ENCODE measurements around the gene SMS. TPM values are rescaled to one million over a fixed set of nuclear protein-coding genes. Genes with fewer than 3 reads are reported as not detected.
A peak's percentile ranks its signal among the peaks of the same experiment; 100 is the strongest.

SMS gene
- total RNA-seq, 1 experiment from 2014 or later: 131 TPM

DNA sequence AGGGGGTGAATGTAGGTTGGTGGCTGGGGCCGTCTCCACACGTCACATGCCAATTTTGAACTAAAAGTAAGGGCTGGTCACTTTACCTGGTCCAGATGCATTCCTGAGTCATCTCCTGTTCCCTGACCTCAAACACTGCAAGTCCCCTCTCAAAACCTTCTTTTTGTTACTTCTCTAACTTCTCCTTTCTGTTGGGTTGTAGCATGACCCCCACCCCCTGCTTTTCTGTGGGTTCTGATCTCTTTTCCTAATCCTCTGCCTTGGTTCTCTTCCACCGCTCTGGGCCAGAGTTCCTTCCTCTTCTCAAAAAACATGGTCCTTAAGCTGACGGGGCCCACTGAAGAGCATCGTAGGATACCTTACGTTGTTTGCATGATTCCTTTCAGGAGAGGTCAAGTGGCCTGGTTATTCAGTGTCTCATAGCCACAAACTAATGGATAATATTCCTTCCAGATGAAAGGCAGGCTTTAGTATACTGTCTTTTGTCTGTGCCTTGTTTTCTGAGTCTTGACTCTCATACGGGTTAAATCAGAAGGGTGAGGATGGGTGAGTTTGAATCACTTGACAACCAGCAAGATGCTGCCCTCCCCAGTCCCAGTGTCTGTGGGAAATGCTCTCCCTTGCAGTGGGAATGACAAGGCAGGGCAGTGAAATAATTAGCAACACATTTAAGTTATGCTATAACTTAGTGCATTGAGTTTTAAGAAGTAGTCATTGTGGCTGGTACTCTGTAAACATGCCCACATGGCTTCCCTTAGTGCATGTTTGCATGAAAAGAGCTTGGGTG is 15.1 kb downstream of the SMS start:
- Histone ChIP-seq H2AFZ (ENCODE audit: low read length) (no peak overlapping the region), H3K9me2 (replicated peaks; ENCODE audit: insufficient read depth, low read length) (no peaks in the 10 kb centered on the region), H3K27me3 (ENCODE audit: low read length) (no peaks in the 10 kb centered on the region), H3K27ac (ENCODE audit: low read length) (no peak overlapping the region), H3K9me3 (ENCODE audit: low read length) (no peaks in the 10 kb centered on the region), H3K4me2 (ENCODE audit: low read depth, low read length, poor library complexity, severe bottlenecking) (no peak overlapping the region), H3K36me3 (ENCODE audit: insufficient read depth, low read length) (no peaks in the 10 kb centered on the region), H3K79me2 (ENCODE audit: low read length) (peaks cover 96% of the 10 kb centered on the region), H3K4me1 (ENCODE audit: low read length) (peaks cover 22% of the 10 kb centered on the region), H3K4me3 (ENCODE audit: low read length) (no peak overlapping the region), H4K20me1 (ENCODE audit: insufficient read depth, low read depth, low read length) (peaks cover 4% of the 10 kb centered on the region; the same call in 1 of the 2 replicates), H3K9ac (ENCODE audit: low read length) (no peak overlapping the region)
- DNase-seq: no peak

GRCh38 chrX:21956783-21957182 is 16.3 kb downstream of the SMS start:
- Histone ChIP-seq H3K9me2 (replicated peaks; ENCODE audit: insufficient read depth, low read length) (no peaks in the 10 kb centered on the region), H2AFZ (ENCODE audit: low read length) (no peak overlapping the region)

DNA sequence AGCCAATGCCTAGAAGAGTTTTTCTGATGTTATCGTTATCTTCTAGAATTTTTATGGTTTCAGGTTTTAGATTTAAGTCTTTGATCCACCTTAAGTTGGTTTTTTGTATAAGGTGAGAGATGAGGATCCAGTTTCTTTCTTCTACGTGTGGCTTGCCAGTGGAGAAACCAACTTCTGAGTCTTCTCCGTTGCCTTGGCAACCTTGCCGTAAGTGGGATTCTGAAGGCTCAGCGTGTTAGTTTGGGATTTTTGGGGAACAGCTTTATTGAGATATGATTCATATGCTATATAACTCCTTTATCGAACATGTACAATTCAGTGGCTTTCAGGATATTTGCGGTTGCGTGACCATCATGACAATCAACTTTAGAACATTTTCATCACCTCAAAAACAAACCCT is 17.7 kb downstream of the SMS start:
- Histone ChIP-seq H3K4me1 (ENCODE audit: low read length) (peaks cover 22% of the 10 kb centered on the region), H4K20me1 (ENCODE audit: insufficient read depth, low read depth, low read length) (peaks cover 4% of the 10 kb centered on the region; the same call in 1 of the 2 replicates), H3K9ac (ENCODE audit: low read length) (no peak overlapping the region), H3K27me3 (ENCODE audit: low read length) (no peaks in the 10 kb centered on the region), H3K9me3 (ENCODE audit: low read length) (no peaks in the 10 kb centered on the region), H3K27ac (ENCODE audit: low read length) (no peak overlapping the region), H3K36me3 (ENCODE audit: insufficient read depth, low read length) (no peaks in the 10 kb centered on the region), H3K4me3 (ENCODE audit: low read length) (no peak overlapping the region), H3K9me2 (replicated peaks; ENCODE audit: insufficient read depth, low read length) (no peaks in the 10 kb centered on the region), H3K4me2 (ENCODE audit: low read depth, low read length, poor library complexity, severe bottlenecking) (no peak overlapping the region), H3K79me2 (ENCODE audit: low read length) (peaks cover 97% of the 10 kb centered on the region), H2AFZ (ENCODE audit: low read length) (no peak overlapping the region)
- DNase-seq: no peak

More at GRCh38 chrX:21956783-21957182, 16.3 kb downstream of the SMS start:
- H3K9me3 ChIP-seq (ENCODE audit: low read length): no peaks in the 10 kb centered on the region
- H3K27me3 ChIP-seq (ENCODE audit: low read length): no peaks in the 10 kb centered on the region
- H3K4me3 ChIP-seq (ENCODE audit: low read length): no peak overlapping the region
- no peak overlapping the region for H3K9ac ChIP-seq (ENCODE audit: low read length)
- H3K27ac ChIP-seq (ENCODE audit: low read length): no peak overlapping the region
- H4K20me1 ChIP-seq (ENCODE audit: insufficient read depth, low read depth, low read length): peaks cover 4% of the 10 kb centered on the region; the same call in 1 of the 2 replicates
- H3K36me3 ChIP-seq (ENCODE audit: insufficient read depth, low read length): no peaks in the 10 kb centered on the region
- H3K4me2 ChIP-seq (ENCODE audit: low read depth, low read length, poor library complexity, severe bottlenecking): no peak overlapping the region
- no peak for DNase-seq
- H3K4me1 ChIP-seq (ENCODE audit: low read length): peaks cover 22% of the 10 kb centered on the region
- peaks cover 97% of the 10 kb centered on the region for H3K79me2 ChIP-seq (ENCODE audit: low read length)

GRCh38 chrX:21958916-21959315 is 18.4 kb downstream of the SMS start:
- DNase-seq: no peak
- no peak overlapping the region for H2AFZ ChIP-seq (ENCODE audit: low read length)
- peaks cover 97% of the 10 kb centered on the region for H3K79me2 ChIP-seq (ENCODE audit: low read length)
- no peaks in the 10 kb centered on the region for H3K36me3 ChIP-seq (ENCODE audit: insufficient read depth, low read length)
- peak overlapping the region; percentile 41 for H3K4me2 ChIP-seq (ENCODE audit: low read depth, low read length, poor library complexity, severe bottlenecking)
- H3K4me1 ChIP-seq (ENCODE audit: low read length): peaks cover 22% of the 10 kb centered on the region
- peaks cover 4% of the 10 kb centered on the region; the same call in 1 of the 2 replicates for H4K20me1 ChIP-seq (ENCODE audit: insufficient read depth, low read depth, low read length)
- no peaks in the 10 kb centered on the region for H3K9me2 ChIP-seq (replicated peaks; ENCODE audit: insufficient read depth, low read length)
- no peak overlapping the region for H3K27ac ChIP-seq (ENCODE audit: low read length)
- no peaks in the 10 kb centered on the region for H3K9me3 ChIP-seq (ENCODE audit: low read length)
- no peak overlapping the region for H3K4me3 ChIP-seq (ENCODE audit: low read length)
- H3K9ac ChIP-seq (ENCODE audit: low read length): no peak overlapping the region
- no peaks in the 10 kb centered on the region for H3K27me3 ChIP-seq (ENCODE audit: low read length)

DNA sequence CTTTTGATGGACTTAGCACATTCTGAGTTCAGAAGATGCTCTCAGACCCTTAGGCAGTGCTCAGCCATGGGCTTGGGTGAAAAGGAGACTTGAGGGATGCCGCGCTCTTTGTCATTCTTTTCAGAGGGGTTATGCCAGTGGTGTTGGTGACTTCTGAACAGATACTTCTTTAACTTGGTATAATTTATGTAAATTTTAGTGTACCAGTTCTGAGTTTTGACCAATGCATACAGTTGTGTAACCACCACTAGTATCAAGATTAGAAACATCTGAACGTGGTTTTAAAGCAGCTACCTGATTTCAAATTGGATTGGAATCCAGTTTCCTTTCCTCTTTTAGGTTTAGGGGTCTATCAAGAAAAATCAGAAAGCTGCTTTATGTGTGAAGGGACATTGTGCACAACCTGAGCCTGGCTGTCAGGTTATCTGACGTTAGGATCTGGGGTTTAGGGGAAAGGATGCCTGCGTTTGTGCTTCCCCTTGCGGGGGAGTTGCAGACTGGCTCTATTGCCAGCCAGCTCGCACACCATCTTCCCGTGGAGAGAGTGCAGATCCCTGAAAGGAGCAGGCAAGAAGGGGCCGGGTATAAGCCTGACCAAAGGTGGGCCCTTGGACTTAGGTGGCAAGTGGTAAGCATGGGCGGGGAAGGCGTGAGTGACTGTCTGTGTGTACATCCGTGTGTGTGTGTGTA is 19.0 kb downstream of the SMS start:
- Histone ChIP-seq H3K9ac (ENCODE audit: low read length) (no peak overlapping the region), H3K27ac (ENCODE audit: low read length) (no peak overlapping the region), H3K4me1 (ENCODE audit: low read length) (peaks cover 22% of the 10 kb centered on the region), H4K20me1 (ENCODE audit: insufficient read depth, low read depth, low read length) (peaks cover 4% of the 10 kb centered on the region; the same call in 1 of the 2 replicates), H3K27me3 (ENCODE audit: low read length) (no peaks in the 10 kb centered on the region), H3K79me2 (ENCODE audit: low read length) (peaks cover 97% of the 10 kb centered on the region), H3K4me3 (ENCODE audit: low read length) (no peak overlapping the region), H2AFZ (ENCODE audit: low read length) (no peak overlapping the region), H3K4me2 (ENCODE audit: low read depth, low read length, poor library complexity, severe bottlenecking) (peak overlapping the region; percentile 41), H3K9me2 (replicated peaks; ENCODE audit: insufficient read depth, low read length) (no peaks in the 10 kb centered on the region), H3K36me3 (ENCODE audit: insufficient read depth, low read length) (no peaks in the 10 kb centered on the region), H3K9me3 (ENCODE audit: low read length) (no peaks in the 10 kb centered on the region)
- no peak for DNase-seq

GRCh38 chrX:21960569-21961541 is 20.3 kb downstream of the SMS start:
- H3K27ac ChIP-seq (ENCODE audit: low read length): no peak overlapping the region
- H3K9me2 ChIP-seq (replicated peaks; ENCODE audit: insufficient read depth, low read length): no peaks in the 10 kb centered on the region
- peaks cover 22% of the 10 kb centered on the region for H3K4me1 ChIP-seq (ENCODE audit: low read length)
- H3K9ac ChIP-seq (ENCODE audit: low read length): no peak overlapping the region
- no peak overlapping the region for H3K4me3 ChIP-seq (ENCODE audit: low read length)
- no peaks in the 10 kb centered on the region for H3K36me3 ChIP-seq (ENCODE audit: insufficient read depth, low read length)
- no peak overlapping the region for H3K4me2 ChIP-seq (ENCODE audit: low read depth, low read length, poor library complexity, severe bottlenecking)
- H4K20me1 ChIP-seq (ENCODE audit: insufficient read depth, low read depth, low read length): peaks cover 4% of the 10 kb centered on the region; the same call in 1 of the 2 replicates
- H3K79me2 ChIP-seq (ENCODE audit: low read length): peaks cover 93% of the 10 kb centered on the region
- H3K27me3 ChIP-seq (ENCODE audit: low read length): no peaks in the 10 kb centered on the region
- no peaks in the 10 kb centered on the region for H3K9me3 ChIP-seq (ENCODE audit: low read length)
- H2AFZ ChIP-seq (ENCODE audit: low read length): no peak overlapping the region
- no peak for DNase-seq

DNA sequence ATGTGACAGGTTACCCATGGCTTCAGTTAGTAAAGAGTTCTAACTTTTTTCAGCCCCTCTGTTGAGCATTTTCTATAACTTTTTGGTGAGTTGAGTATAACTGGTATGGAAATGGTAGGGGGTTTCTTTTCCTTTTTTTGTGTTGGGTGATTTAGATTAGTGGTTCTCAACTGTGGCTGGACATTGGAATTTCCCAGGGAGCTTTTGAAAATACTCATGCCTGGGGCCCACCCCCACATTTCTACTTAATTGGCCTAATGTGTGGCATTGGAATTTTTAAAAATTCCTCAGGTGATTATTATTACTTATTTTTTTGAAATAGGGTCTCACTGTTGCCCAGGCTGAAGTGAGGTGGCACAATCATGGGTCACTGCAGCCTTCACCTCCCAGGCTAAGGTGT is 21.9 kb downstream of the SMS start:
- Histone ChIP-seq H3K79me2 (ENCODE audit: low read length) (peaks cover 94% of the 10 kb centered on the region), H3K9ac (ENCODE audit: low read length) (no peak overlapping the region)

More for the DNA sequence above, 21.9 kb downstream of the SMS start:
- no peaks in the 10 kb centered on the region for H3K36me3 ChIP-seq (ENCODE audit: insufficient read depth, low read length)
- H4K20me1 ChIP-seq (ENCODE audit: insufficient read depth, low read depth, low read length): peaks cover 4% of the 10 kb centered on the region; the same call in 1 of the 2 replicates
- H3K9me2 ChIP-seq (replicated peaks; ENCODE audit: insufficient read depth, low read length): no peaks in the 10 kb centered on the region
- no peak overlapping the region for H2AFZ ChIP-seq (ENCODE audit: low read length)
- no peak for DNase-seq
- H3K27me3 ChIP-seq (ENCODE audit: low read length): no peaks in the 10 kb centered on the region
- no peak overlapping the region for H3K27ac ChIP-seq (ENCODE audit: low read length)
- H3K9me3 ChIP-seq (ENCODE audit: low read length): no peaks in the 10 kb centered on the region
- H3K4me2 ChIP-seq (ENCODE audit: low read depth, low read length, poor library complexity, severe bottlenecking): no peak overlapping the region
- H3K4me1 ChIP-seq (ENCODE audit: low read length): peaks cover 22% of the 10 kb centered on the region
- H3K4me3 ChIP-seq (ENCODE audit: low read length): no peak overlapping the region
